ENCODE measurements around the gene RUBCNL. TPM values are rescaled to one million over a fixed set of nuclear protein-coding genes. Genes with fewer than 3 reads are reported as not detected.

RUBCNL gene
- total RNA-seq, 2 donors from 2014 or later: 0.59 to 9.9 TPM

DNA sequence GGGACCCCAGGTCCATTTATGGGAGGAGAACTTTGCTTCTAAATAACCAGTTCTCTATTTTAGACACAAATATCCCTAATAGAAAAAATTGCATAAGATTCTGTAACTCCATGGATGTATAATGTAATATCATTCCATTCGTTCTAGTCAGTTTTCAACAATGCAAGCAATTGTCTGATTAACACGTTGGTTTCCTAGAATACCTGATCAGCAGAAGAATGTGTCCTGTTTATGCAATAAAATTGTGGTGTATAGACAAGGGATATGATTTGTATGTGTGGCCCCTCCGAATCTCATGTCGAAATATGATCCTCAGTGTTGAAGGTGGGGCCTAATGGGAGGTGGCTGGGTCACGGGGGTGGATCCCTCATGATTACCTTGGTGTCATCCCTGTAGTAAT lies 62.1 kb downstream of the RUBCNL start:
- H3K4me3 ChIP-seq: no peak overlapping the region
- H3K9me3 ChIP-seq: no peaks in the 10 kb centered on the region
- intact Hi-C loops (cut with DNase I): no loop called here
- TF ChIP-seq POLR2AphosphoS5 (IDR thresholded peaks at IDR 0.05): no peak
- TF ChIP-seq, protein P1, sequence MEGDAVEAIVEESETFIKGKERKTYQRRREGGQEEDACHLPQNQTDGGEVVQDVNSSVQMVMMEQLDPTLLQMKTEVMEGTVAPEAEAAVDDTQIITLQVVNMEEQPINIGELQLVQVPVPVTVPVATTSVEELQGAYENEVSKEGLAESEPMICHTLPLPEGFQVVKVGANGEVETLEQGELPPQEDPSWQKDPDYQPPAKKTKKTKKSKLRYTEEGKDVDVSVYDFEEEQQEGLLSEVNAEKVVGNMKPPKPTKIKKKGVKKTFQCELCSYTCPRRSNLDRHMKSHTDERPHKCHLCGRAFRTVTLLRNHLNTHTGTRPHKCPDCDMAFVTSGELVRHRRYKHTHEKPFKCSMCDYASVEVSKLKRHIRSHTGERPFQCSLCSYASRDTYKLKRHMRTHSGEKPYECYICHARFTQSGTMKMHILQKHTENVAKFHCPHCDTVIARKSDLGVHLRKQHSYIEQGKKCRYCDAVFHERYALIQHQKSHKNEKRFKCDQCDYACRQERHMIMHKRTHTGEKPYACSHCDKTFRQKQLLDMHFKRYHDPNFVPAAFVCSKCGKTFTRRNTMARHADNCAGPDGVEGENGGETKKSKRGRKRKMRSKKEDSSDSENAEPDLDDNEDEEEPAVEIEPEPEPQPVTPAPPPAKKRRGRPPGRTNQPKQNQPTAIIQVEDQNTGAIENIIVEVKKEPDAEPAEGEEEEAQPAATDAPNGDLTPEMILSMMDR (IDR thresholded peaks at IDR 0.05): no peak
- no peak for TF ChIP-seq POLR2A (IDR thresholded peaks at IDR 0.05)
- no peaks in the 10 kb centered on the region for H3K27me3 ChIP-seq (replicated peaks; ENCODE audit: insufficient read depth)
- DNase-seq (ENCODE audit: low spot score): no peak
- H3K36me3 ChIP-seq: no peaks in the 10 kb centered on the region
- 76% methylated on average over 5 of the region's 5 CpGs for WGBS
- H3K27ac ChIP-seq: no peak overlapping the region
- H3K4me1 ChIP-seq (replicated peaks): no peaks in the 10 kb centered on the region

DNA sequence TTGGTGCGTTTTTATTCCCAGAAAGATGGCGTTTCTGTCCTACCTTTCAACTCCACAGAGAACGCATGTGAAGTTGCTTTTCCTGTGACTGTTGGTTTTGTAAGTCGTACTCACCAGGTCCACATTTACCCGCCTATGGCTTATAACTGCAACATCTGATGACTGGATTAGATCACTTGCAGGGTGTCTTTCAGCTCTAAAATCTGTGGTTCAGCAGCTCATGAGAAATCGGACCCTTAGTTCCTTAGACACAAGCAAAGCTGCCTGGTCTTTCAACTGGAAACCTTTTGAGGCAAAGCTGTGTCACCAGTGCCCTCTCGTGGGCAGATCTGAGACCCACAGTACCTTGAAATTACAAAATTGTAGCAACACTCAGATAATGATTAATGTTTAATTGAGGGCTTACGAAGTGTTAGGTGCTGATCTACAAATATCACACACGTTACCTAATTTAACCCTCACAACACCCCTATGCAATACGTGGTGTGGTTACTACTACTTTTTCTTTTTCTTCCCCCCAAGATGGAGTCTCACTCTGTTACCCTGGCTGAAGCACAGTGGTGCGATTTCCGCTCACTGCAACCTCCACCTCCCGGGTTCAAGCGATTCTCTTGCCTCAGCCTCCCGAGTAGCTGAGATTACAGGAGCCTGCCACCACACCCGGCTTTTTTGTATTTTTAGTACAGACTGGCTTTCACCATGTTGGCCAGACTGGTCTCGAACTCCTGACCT lies 65.4 kb downstream of the RUBCNL start:
- intact Hi-C loops (cut with DNase I): no loop called here
- Histone ChIP-seq H3K36me3 (no peaks in the 10 kb centered on the region), H3K27ac (no peak overlapping the region), H3K27me3 (replicated peaks; ENCODE audit: insufficient read depth) (no peaks in the 10 kb centered on the region), H3K4me1 (replicated peaks) (no peaks in the 10 kb centered on the region), H3K4me3 (no peak overlapping the region), H3K9me3 (no peaks in the 10 kb centered on the region)
- 64% methylated on average over 17 of the region's 17 CpGs for WGBS
- TF ChIP-seq, protein P1 (IDR thresholded peaks at IDR 0.05): peak; percentile 33 to 63 (median 58)
- no peak for TF ChIP-seq POLR2AphosphoS5 (IDR thresholded peaks at IDR 0.05)
- TF ChIP-seq POLR2A (IDR thresholded peaks at IDR 0.05): no peak
- peak; percentile 36 for DNase-seq (ENCODE audit: low spot score)

DNA sequence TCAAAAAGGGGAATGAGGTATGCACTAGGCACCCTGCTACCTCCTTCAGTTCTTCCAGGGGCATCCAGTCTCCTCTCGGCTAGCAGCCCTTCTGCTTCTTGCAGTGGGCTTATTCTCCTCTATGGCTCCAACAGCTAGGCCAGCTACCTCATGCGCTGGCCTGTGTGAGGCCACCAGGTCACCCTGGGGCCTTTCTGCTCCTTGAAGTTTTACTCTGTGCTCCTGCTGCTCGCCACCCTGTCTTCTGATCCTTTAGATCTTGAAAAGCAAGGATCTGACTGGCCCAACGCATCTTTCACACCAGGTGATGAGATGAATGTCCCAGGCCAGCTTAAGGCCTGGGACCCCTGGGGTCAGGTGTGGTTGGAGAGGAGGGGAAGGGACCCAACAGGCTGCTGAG lies 66.2 kb downstream of the RUBCNL start:
- Histone ChIP-seq H3K4me3 (no peak overlapping the region), H3K27me3 (replicated peaks; ENCODE audit: insufficient read depth) (no peaks in the 10 kb centered on the region), H3K36me3 (no peaks in the 10 kb centered on the region), H3K27ac (no peak overlapping the region), H3K9me3 (no peaks in the 10 kb centered on the region), H3K4me1 (replicated peaks) (no peaks in the 10 kb centered on the region)
- TF ChIP-seq POLR2A (IDR thresholded peaks at IDR 0.05): no peak
- no peak for TF ChIP-seq POLR2AphosphoS5 (IDR thresholded peaks at IDR 0.05)
- TF ChIP-seq, protein P1 (IDR thresholded peaks at IDR 0.05): no peak
- intact Hi-C loops (cut with DNase I): no loop called here
- no peak for DNase-seq (ENCODE audit: low spot score)
- WGBS: 97% methylated on average over 4 of the region's 4 CpGs

DNA sequence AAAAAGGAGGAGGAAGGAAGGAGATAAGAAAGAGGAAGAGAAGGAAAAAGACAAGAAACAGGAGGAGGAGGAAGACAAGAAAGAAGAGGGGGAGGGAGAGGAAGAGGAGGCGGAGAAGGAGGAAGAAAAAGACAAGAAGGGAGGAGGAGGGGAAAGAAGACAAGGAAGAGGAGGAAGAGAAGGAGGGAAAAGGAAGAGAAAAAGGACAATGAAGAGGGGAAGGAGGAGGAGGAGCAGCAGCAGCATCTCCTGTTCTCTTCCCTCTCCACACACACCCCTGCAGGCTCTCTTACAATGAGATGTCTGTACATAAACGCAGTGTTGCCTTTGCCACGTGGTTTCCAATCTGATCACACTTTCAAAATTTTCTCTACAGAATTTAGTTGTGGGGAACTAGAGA lies 66.6 kb downstream of the RUBCNL start:
- Histone ChIP-seq H3K27me3 (replicated peaks; ENCODE audit: insufficient read depth) (no peaks in the 10 kb centered on the region), H3K4me3 (no peak overlapping the region), H3K9me3 (no peaks in the 10 kb centered on the region), H3K4me1 (replicated peaks) (no peaks in the 10 kb centered on the region), H3K27ac (no peak overlapping the region), H3K36me3 (no peaks in the 10 kb centered on the region)
- intact Hi-C loops (cut with DNase I): no loop called here
- TF ChIP-seq POLR2A (IDR thresholded peaks at IDR 0.05): no peak
- no peak for TF ChIP-seq POLR2AphosphoS5 (IDR thresholded peaks at IDR 0.05)
- TF ChIP-seq, protein P1 (IDR thresholded peaks at IDR 0.05): no peak
- 71% methylated on average over 3 of the region's 3 CpGs for WGBS
- no peak for DNase-seq (ENCODE audit: low spot score)

DNA sequence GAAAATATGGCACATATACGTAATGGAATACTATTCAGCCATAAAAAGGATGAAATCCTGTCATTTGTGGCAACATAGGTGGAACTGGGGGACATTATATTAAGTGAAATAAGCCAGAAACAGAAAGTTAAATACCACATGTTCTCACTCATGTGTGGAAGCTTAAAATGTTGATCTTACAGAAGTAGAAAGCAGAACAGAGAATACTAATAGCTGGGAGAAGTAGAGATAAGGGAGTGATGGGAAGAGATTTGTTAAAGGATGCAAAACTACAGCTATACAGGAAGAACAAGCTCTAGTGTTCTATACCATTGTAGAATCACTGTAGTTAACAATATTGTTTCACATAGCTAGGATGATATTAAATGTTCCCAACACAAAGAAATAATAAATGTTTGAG lies 68.1 kb downstream of the RUBCNL start:
- no peak overlapping the region for H3K27ac ChIP-seq
- H3K9me3 ChIP-seq: no peaks in the 10 kb centered on the region
- no peak overlapping the region for H3K4me3 ChIP-seq
- DNase-seq (ENCODE audit: low spot score): no peak
- 100% methylated on average over 1 of the region's 1 CpG for WGBS
- H3K4me1 ChIP-seq (replicated peaks): no peaks in the 10 kb centered on the region
- no peaks in the 10 kb centered on the region for H3K36me3 ChIP-seq
- TF ChIP-seq POLR2A (IDR thresholded peaks at IDR 0.05) (no peak), POLR2AphosphoS5 (IDR thresholded peaks at IDR 0.05) (no peak)
- TF ChIP-seq, protein P1 (IDR thresholded peaks at IDR 0.05): no peak
- H3K27me3 ChIP-seq (replicated peaks; ENCODE audit: insufficient read depth): no peaks in the 10 kb centered on the region
- intact Hi-C loops (cut with DNase I): no loop called here

Data from prostate gland (tissue), 2 donors.